Measurements from ENCODE around the gene GGT6. TPM values are rescaled to one million over a fixed set of nuclear protein-coding genes. Genes with fewer than 3 reads are reported as not detected.
"Not testable (repeated sequence)": the region's sequence is repeated elsewhere in the genome, so short reads cannot be mapped to it uniquely, and the experiment has no call there.

Gene GGT6
- polyA plus RNA-seq, 3 donors: 5.2 to 8.3 (median 6.8) TPM

DNA sequence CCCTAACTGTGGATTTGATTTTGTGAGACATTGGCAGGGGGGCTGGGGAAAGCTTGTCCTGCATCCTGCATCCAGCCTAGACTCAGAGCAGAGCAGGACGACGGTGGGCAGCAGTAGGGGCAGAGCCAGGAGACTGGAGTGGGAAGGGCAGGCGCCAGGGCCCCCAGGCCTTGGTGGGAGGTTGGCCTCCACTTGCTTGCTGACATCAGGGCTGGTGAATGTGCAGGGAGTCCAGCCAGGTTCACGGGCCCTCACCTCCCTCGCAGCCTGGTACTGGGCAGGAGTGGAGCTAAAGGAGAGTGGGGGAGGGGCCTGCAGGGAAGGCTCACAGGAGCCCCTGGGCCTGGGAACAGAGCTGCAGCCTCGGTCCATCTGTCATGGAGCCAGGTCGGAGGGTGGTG, 21.7 kb upstream of the GGT6 start:
- DNase-seq (ENCODE audit: extremely low read depth in 1 of 11, low read depth in 9 of 11, low spot score in 4 of 11): no peak

DNA sequence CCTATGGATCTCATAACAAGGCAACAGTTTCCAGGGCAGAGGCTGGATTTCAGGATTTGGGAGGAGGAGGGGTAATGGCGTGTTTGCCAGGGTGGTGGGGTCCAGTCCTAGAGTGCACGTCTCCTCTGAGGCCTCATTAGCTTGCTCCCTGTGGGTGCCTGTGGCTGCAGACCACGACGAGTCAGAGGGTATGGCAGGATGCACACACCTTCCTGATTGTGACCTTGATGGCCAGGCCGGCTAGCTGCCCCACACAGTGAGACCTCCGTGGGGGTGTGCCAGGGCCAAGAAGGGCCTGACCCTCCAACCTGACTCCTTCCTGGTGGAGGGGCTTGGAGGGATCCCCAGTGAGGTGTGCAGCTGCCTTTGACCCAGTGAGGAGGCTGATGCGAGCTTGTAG, 19.9 kb upstream of the GGT6 start:
- DNase-seq (ENCODE audit: extremely low read depth in 1 of 11, low read depth in 9 of 11, low spot score in 4 of 11): no peak

DNA sequence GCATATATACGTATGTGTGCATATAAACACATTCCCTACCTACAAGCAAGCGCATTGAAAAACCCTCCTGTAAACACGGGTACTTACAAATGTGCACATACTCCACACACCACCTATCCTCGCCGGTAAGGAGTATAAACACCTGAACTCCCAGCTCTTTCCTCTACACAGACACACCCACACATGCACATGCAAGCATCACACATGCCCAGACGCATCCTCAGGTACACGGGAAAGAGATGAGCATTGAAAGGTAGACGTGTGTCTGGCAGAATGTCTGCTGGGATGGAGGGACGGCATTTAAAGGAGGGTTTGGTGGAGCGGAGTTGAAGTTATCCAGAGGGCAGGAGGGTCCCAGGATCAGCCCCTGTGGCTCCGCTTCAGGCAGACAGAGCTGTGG, 19.3 kb upstream of the GGT6 start:
- DNase-seq (ENCODE audit: extremely low read depth in 1 of 11, low read depth in 9 of 11, low spot score in 4 of 11): no peak

DNA sequence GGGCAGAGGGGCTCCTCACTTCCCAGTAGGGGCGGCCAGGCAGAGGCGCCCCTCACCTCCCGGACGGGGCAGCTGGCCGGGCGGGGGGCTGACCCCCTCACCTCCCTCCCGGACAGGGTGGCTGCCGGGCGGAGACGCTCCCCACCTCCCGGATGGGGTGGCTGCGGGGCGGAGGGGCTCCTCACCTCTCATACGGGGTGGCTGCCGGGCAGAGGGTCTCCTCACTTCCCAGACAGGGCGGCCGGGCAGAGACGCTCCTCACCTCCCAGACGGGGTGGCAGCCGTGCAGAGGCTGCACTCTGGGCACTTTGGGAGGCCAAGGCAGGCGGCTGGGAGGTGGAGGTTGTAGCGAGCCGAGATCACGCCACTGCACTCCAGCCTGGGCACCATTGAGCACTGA, 18.0 kb upstream of the GGT6 start:
- DNase-seq (ENCODE audit: extremely low read depth in 1 of 11, low read depth in 9 of 11, low spot score in 4 of 11): not testable (repeated sequence)

DNA sequence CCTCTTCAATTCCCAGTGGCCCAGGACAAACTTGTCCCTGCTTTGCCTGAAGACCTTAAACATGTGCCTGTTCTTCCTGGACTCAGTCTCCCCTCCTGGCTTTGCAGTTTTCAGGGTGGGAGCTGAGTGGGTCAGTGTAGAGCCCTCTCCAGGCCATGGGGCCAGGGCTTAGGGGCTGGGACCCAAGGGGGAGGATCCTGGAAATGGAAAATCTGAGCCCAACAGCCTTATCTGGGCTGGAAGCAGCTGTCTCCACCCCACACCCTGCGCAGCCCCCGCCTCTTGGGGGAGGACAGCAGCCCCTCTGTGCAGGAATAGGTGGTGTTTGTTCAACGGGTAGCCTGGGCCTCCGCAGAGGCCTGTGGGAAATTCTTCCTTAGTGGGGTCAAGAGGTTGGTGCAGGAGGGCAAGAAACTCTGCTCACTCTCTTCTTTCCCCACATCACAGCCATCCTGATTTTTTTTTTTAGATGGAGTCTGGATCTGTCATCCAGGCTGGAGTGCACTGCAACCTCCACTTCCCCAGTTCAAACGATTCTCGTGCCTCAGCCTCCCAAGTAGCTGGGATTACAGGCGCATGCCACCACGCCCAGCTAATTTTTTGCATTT, 17.1 kb upstream of the GGT6 start:
- no peak for DNase-seq (ENCODE audit: extremely low read depth in 1 of 11, low read depth in 9 of 11, low spot score in 4 of 11)

DNA sequence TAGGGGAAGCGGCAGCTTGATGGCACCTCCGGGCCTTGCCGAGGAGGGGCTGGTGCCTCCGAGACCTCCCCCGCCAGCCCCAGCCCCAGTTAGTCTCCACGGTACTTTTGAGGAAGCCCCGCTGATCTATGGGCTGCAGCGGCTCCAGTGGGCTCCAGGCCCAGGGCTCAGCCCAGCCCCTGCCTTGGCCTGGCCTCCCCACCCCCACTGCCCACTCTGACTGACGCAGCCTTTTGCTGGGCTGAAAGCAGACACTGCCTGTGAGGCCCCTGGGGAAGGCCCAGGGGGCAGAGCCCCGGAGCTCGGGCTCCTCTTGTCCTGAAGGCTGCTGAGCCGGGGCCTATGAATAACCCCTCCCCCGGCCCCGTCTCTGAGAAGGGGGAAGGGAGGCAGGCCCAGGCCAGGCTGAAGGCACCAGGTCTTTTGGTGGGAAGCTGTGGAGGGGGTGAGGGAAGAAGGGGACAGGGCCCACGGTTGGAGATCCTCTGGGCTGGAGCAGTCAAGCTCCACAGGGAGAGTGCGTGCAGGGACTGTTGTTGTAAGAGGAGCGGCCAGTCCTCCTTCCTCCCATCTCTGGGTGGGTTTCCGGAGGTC, 16.4 kb upstream of the GGT6 start:
- DNase-seq (ENCODE audit: extremely low read depth in 1 of 11, low read depth in 9 of 11, low spot score in 4 of 11): peak in 3 of 11 donors; percentile 52 to 75 (median 54)

DNA sequence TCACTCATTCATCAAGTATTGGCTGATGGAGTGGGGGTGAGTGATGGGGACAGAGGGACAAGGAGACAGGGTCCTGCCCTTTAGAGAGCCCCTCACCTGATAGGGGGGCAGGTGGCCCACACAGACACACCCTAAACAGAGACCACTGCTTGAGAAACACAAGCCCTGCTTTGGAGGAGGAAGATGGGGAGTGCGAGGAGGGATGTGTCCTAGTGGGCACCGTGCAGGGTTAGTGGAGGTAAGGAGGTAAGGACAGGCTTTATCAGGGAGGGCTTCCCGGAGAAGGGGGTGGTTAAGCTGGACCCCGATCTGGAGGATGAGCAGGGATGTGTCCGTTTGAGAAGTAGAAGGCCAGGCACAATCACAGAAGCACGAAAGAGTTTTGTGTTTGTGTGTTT, 15.8 kb upstream of the GGT6 start:
- DNase-seq (ENCODE audit: extremely low read depth in 1 of 11, low read depth in 9 of 11, low spot score in 4 of 11): no peak

DNA sequence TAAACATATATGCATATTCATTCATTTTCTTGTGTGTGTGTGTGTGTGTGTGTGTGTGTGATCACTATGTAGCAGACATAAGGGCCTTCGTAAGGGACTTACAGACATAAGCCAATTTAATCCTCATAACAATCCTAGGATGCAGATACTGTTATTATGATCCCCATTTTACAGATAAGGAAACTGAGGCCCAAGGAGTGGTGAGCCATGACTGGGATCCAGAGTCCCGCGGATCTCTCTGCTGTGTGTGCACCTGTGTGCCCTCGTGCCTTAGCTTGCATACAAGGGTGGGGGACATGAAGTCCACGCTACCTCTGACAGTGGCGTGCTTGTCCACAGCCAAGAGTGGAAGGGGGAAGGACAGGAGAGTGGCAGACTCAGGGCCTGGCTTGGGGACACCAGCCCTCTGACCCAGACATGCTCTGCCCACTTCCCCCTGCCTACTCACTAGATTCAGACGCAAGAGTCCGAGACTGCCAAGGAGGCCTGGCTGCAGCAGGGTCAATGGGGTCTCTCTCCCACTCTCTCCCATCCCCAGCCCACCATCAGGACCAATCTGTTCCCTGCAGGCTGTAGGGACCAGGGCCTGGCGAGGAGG, 14.2 kb upstream of the GGT6 start:
- no peak for DNase-seq (ENCODE audit: extremely low read depth in 1 of 11, low read depth in 9 of 11, low spot score in 4 of 11)

DNA sequence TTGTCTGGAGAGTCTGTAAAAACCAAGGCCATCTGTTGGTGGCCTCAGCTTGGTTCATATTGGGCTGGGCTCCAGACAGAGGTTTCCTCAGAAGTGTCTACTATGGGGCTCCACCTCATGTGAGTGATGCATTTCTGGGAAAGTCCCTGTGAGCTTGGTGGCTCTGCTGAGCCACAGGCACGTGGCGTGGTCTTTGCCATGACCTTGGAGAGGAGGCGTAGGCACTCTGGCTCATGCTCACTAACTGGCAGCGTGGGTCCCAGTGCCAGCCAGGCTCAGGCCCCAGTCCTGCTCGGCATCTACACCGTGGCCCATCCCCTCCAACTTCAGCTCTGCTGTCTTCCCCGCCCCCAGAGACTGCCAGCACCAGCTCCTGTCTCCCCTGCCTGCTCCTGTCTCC, 13.3 kb upstream of the GGT6 start:
- DNase-seq (ENCODE audit: extremely low read depth in 1 of 11, low read depth in 9 of 11, low spot score in 4 of 11): no peak

DNA sequence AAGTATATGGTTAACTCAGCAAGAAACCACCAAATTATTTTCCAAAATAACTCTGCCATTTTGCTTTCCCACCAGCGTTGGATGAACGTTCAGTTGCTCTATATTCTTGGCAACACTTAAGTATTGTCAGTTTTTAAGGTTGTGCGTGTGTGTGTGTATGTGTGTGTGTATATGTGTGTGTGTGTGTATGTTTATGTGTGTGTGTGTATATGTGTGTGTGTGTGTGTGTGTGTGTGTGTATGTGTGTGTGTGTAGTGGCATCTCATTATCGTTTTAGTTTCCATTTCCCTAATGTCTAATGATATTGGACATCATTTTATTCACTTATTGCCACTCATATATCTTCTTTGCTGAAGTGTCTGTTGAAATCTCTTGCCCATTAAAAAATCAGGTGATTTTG, 12.7 kb upstream of the GGT6 start:
- DNase-seq (ENCODE audit: extremely low read depth in 1 of 11, low read depth in 9 of 11, low spot score in 4 of 11): no peak

DNA sequence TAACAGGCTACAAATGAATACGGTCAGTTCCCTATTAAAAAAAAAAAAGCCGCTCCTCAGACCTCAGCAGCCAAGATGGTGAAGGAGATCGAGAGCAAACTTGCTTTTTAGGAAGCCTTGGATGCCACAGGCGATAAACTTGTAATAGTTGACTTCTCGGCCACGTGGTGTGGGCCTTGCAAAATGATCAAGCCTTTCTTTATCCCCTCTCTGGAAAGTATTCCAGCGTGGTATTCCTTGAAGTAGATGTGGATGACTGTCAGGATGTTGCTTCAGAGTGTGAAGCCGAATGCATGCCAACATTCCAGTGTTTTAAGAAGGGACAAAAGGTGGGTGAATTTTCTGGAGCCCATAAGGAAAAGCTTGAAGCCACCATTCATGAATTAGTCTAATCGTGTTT, 11.8 kb upstream of the GGT6 start:
- DNase-seq (ENCODE audit: extremely low read depth in 1 of 11, low read depth in 9 of 11, low spot score in 4 of 11): no peak

DNA sequence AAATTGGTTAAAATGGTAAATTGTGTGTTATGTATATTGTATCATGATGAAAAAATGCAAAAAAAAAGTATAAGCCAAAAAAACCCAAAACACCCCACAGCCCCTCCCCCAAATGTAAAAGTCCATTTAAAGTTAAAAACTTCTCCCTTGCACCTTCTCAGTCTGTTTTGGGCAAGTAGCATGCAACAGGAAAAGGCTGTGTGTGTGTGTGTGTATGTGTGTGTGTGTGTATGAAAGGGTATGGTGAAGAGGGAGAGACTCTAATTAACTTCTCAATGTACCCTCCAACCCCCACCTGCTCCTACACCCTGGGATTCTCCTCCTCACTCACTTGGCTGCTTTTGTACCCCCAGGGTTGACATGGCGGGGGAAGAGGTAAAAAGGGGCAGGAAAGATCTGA, 9.2 kb upstream of the GGT6 start:
- DNase-seq (ENCODE audit: extremely low read depth in 1 of 11, low read depth in 9 of 11, low spot score in 4 of 11): no peak

DNA sequence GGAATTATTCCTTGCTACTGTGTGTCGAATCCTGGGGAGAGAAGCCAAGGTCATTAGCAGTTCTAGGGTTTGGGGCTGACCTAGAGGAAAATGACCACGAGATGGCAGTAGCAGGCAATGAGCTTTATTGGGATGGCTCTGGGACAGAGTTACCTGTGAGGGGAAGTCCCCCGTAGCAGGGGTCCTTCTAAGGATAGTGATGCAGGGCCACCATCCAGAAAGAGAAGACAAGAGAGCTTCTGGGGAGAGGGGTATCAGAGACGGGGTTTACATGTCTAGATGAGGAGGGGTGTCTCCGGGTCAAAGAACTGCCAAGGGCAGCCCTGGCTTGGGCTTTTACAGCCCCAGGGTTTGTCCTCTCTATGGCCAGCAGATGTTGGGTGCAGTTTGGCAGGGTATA, 6.4 kb upstream of the GGT6 start:
- peak in 6 of 11 donors; percentile 67 to 83 (median 72) for DNase-seq (ENCODE audit: extremely low read depth in 1 of 11, low read depth in 9 of 11, low spot score in 4 of 11)

DNA sequence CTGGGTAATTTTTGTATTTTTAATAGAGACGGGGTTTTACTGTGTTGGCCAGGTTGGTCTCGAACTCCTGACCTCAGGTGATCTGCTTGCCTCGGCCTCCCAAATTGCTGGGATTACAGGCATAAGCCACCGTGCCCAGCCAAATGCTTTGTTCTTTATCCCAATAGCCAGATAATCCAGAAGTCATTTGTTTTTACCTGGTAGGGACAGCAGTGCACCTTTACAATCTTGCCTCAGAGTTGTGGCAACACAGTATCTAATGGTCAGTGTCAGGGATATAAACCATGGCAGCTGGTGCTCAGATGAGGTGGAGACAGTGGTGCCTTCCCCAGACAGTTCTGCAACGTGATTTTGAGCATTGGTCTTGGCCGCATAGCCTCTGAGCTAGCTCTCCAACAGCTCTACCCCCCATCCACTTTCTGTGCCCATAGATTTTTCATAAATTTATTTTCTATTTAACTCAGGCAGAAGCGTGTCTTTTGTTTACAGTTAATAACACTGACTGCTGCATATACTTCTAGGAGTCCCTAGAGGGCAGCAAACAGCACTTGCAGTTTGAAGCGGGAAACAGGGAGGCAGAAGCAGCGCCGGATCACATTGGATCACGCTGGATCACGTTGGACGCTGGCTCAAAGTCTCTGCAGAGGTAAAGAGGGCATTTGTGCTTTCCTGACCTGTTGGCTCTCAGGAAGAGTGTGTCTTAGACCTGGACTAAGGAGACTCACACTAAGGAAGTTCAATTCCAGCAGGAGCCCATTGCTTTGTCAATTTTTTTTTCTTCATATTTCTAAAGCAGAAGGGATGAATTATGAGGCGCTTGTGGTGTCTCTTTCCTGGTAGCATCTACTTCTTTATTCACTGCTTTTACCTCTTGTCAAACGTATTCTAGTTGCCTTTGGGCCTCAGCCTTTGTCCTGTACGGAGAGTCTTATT, 5.1 kb upstream of the GGT6 start:
- peak in 3 of 11 donors; percentile 58 to 73 (median 70) for DNase-seq (ENCODE audit: extremely low read depth in 1 of 11, low read depth in 9 of 11, low spot score in 4 of 11)

DNA sequence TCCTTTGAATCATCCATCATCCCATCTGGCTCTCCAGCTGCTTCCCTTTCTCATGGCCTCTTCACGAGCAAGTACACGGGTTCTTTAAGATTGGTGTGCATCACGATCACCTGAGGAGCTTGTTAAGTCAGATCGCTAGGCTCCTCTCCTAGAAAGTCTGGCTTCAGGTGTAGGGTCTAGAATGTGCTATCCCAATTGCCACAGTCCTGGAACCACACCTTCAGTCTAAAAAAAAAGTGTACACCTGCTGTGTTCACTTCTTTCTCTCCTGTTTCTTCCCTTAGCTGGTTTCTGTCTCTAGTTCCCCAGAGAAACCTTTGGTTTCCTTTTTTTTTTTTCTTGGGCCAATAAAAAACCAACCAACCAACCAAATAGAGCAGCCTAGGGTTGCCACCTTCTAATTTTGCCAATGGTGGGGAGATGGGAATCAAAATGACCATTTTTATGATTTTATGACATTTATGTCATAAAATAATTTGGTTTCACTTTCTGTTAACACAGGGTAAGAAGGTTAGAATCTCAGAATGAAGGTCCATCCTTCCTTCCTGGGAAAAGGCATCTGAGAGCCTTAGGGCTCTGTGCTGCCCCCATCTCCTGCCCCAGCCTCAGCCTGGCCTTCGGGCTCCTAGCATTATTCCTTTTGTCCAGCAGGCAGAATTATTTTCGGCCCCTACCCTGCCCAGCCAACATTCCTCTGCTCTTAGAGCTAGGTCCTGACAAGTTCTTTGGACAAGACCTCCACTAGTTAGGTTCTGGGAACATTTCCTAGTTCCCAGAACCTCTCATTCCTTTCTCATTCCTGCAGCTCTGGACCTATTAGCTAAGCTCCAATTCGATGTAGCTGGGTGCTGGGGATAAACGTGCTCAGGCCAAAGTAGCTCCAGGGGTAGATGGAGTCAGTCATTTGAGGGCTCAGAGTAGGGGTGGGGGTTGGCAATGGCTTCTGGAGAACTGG, 1.9 kb upstream of the GGT6 start:
- no peak for DNase-seq (ENCODE audit: extremely low read depth in 1 of 11, low read depth in 9 of 11, low spot score in 4 of 11)

DNA sequence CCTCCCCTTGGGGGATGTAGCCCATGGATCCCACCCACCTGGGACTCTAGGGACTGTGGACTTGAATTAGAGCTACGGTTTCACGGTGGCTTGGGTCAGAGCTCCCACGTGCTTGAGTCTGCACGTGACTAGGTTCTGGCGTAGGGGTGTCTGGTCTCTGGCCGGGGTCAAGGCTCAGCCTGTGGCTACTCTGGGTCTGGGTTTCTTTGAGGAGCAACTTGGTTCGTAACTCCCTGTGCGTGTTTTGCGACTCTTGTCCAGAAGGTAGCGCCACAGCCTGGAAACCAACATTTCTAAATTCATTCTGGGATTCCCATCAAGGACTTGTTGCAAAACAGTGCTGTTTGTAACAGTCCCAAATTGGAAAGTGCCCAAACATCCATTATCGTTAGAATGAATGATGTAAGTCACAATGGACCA, 470 bp upstream of the GGT6 start:
- DNase-seq (ENCODE audit: extremely low read depth in 1 of 11, low read depth in 9 of 11, low spot score in 4 of 11): no peak

DNA sequence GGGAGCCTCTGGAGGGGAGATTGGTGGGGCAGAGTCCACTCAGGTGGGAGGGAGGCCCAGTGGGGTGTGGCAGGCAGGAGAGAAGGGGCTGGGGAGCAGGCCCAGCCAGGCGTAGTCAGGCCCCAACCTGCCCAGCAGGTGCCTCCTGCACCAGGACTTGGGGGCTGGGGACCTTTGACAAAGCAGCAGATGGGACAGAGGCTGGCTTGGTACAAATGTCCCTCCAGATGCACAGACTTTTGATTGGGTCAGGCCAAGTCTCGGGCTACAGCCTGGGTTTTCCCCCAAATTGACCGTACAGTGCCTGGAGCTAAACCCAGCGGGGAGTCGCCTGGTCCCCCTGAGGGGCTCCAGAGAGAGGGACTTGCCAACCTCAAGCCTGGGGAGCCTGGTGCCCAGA, 411 bp downstream of the GGT6 start:
- DNase-seq (ENCODE audit: extremely low read depth in 1 of 11, low read depth in 9 of 11, low spot score in 4 of 11): no peak

DNA sequence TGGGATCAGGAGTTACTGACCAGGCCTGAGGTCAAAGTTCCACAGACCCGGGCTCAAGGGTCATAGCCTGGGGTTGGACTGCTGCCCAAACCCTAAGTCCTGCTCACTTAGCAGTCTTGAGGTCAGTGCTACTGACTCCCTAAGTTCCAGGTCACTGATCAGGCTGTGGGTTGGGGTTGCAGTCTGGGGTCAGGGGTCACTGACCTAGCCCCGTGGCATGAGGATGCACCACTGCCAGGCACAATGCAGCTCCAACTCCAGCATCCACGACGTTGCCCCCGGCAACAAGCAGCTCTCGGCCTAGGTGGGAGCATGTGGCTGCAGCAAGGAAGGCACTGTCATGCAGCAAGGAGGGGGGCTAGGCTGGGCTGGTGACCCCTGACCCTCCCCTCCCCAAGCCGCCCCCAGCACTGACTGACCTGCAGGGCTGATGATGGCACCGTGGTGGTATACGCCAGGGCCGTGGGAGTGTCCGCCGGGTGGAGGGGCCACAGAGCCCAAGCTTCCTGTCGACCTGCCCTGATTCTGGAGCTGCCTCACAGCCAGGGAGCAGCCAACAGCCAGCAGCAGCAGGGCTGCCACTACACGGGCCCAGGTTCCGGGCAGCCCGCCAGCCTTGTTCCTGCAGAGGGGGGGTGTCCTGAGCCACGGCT, 1.1 kb downstream of the GGT6 start:
- no peak for DNase-seq (ENCODE audit: extremely low read depth in 1 of 11, low read depth in 9 of 11, low spot score in 4 of 11)
